GM18498 (cell line): Measurements from ENCODE around the gene BMPER.

ENCODE experiments used
- ATAC-seq: cut with Tn5 transposase; IDR thresholded peaks from one replicate; pipeline ENCODE4 v1.9.1; 2021; ENCODE audit warnings: mild to moderate bottlenecking, moderate library complexity; ENCODE audit not compliant: unreplicated experiment

The BMPER gene

GRCh38 chr7:34086981-34087380, 181.6 kb downstream of the BMPER start:
- no peak for ATAC-seq

GRCh38 chr7:34087892-34088891, 182.9 kb downstream of the BMPER start:
- ATAC-seq, result no peak

- ATAC-seq, result no peak
Observed at GRCh38 chr7:34090816-34091215, 185.5 kb downstream of the BMPER start.

GRCh38 chr7:34091321-34091917, 186.1 kb downstream of the BMPER start:
- no peak for ATAC-seq

- ATAC-seq, result no peak
Observed at GRCh38 chr7:34093276-34093675, 187.9 kb downstream of the BMPER start.

GRCh38 chr7:34096198-34096651, 190.9 kb downstream of the BMPER start:
- no peak for ATAC-seq

GRCh38 chr7:34096777-34097176, 191.4 kb downstream of the BMPER start:
- no peak for ATAC-seq

GRCh38 chr7:34100661-34101060, 195.3 kb downstream of the BMPER start:
- no peak for ATAC-seq

GRCh38 chr7:34104115-34104514, 198.8 kb downstream of the BMPER start:
- ATAC-seq, result no peak

GRCh38 chr7:34104992-34105391, 199.7 kb downstream of the BMPER start:
- no peak for ATAC-seq

- ATAC-seq, result no peak
Observed at GRCh38 chr7:34107276-34107675, 201.9 kb downstream of the BMPER start.

GRCh38 chr7:34108165-34108564, 202.8 kb downstream of the BMPER start:
- no peak for ATAC-seq

- ATAC-seq, result no peak
Observed at GRCh38 chr7:34109936-34110780, 204.8 kb downstream of the BMPER start.

- ATAC-seq, result no peak
Observed at GRCh38 chr7:34111031-34111430, 205.7 kb downstream of the BMPER start.

GRCh38 chr7:34115503-34115902, 210.2 kb downstream of the BMPER start:
- ATAC-seq, result no peak

- no peak for ATAC-seq
Observed at GRCh38 chr7:34117573-34117972, 212.2 kb downstream of the BMPER start.

GRCh38 chr7:34121366-34121765, 216.0 kb downstream of the BMPER start:
- ATAC-seq, result no peak

- ATAC-seq, result no peak
Observed at GRCh38 chr7:34123316-34123715, 218.0 kb downstream of the BMPER start.

- no peak for ATAC-seq
Observed at GRCh38 chr7:34124765-34125164, 219.4 kb downstream of the BMPER start.

- no peak for ATAC-seq
Observed at GRCh38 chr7:34128762-34129161, 223.4 kb downstream of the BMPER start.
